Neural progenitor cell (in vitro differentiated cells): ENCODE results near the gene IRS1. TPM values are rescaled to one million over a fixed set of nuclear protein-coding genes. Genes with fewer than 3 reads are reported as not detected.

ENCODE experiments used
- DNase-seq: peaks from one replicate; pipeline ENCODE4 v3.0.0-alpha.2; 2016; ENCODE audit warnings: low spot score
- H2AFZ ChIP-seq: fragments of 200-600 bp; sonication (generic); replicated peaks from 2 replicates; pipeline ENCODE4 v1.6.1; 2016; ENCODE audit warnings: antibody characterized with exemption
- H3F3A ChIP-seq: fragments of 200-600 bp; sonication (generic); 2 replicates; pipeline ENCODE4 v1.6.1; 2016; ENCODE audit warnings: antibody characterized with exemption, low read depth
- H3K27ac ChIP-seq: fragments of 200-600 bp; sonication (generic); 2 replicates; pipeline ENCODE4 v1.5.1; 2016; ENCODE audit warnings: mild to moderate bottlenecking
- H3K27me3 ChIP-seq: fragments of 200-600 bp; sonication (generic); 2 replicates; pipeline ENCODE4 v1.6.1; 2016; ENCODE audit warnings: mild to moderate bottlenecking, moderate library complexity
- H3K36me3 ChIP-seq: fragments of 200-600 bp; sonication (generic); 2 replicates; pipeline ENCODE4 v1.5.1; 2016
- H3K4me1 ChIP-seq: fragments of 200-600 bp; sonication (generic); 2 replicates; pipeline ENCODE4 v1.6.1; 2016; ENCODE audit warnings: mixed run types
- H3K4me2 ChIP-seq: fragments of 200-600 bp; sonication (generic); 2 replicates; pipeline ENCODE4 v1.6.1; 2016
- H3K4me3 ChIP-seq: fragments of 200-600 bp; sonication (generic); 2 replicates; pipeline ENCODE4 v1.5.1; 2016
- H3K79me2 ChIP-seq: fragments of 200-600 bp; sonication (generic); 2 replicates; pipeline ENCODE4 v1.6.1; 2016; ENCODE audit warnings: low read depth
- H3K9ac ChIP-seq: fragments of 200-600 bp; sonication (generic); 2 replicates; pipeline ENCODE4 v1.6.1; 2016
- H3K9me3 ChIP-seq: fragments of 200-600 bp; sonication (generic); 2 replicates; pipeline ENCODE4 v1.5.1; 2016; ENCODE audit warnings: low read depth
- H4K20me1 ChIP-seq: fragments of 200-600 bp; sonication (generic); 2 replicates; pipeline ENCODE4 v1.6.1; 2016; ENCODE audit warnings: low read depth
- H3K27ac Mint-ChIP-seq: 3 replicates; pipeline ENCODE4 v1.8.0; 2021; ENCODE audit warnings: mixed read lengths
- H3K27me3 Mint-ChIP-seq: 2 replicates; pipeline ENCODE4 v1.8.0; 2022; ENCODE audit warnings: low read depth, mild to moderate bottlenecking, inconsistent platforms, moderate library complexity, mixed read lengths; ENCODE audit not compliant: insufficient read depth
- H3K36me3 Mint-ChIP-seq: 3 replicates; pipeline ENCODE4 v1.8.0; 2021; ENCODE audit warnings: mixed read lengths
- H3K4me1 Mint-ChIP-seq: 3 replicates; pipeline ENCODE4 v1.8.0; 2021; ENCODE audit warnings: mixed read lengths
- H3K4me3 Mint-ChIP-seq: 3 replicates; pipeline ENCODE4 v1.8.0; 2021; ENCODE audit warnings: mild to moderate bottlenecking, moderate library complexity, mixed read lengths
- H3K9me3 Mint-ChIP-seq: 3 replicates; pipeline ENCODE4 v1.8.0; 2020; ENCODE audit warnings: mixed read lengths
- EZH2 ChIP-seq: fragments of 200-600 bp; sonication (generic); IDR thresholded peaks from 2 replicates; pipeline ENCODE4 v1.6.1; 2017; ENCODE audit warnings: antibody characterized with exemption, mild to moderate bottlenecking, moderate library complexity
- EZH2phosphoT487 ChIP-seq: fragments of 200-600 bp; sonication (generic); IDR thresholded peaks from 2 replicates; pipeline ENCODE4 v1.6.1; 2017; ENCODE audit warnings: antibody characterized with exemption
- total RNA-seq: library from RNA; depleted of rRNA; stranded (reverse); fragments of >200 nt; gene quantifications from 2 replicates; pipeline ENCODE4 v1.2.3, GENCODE V29; 2015; ENCODE audit warnings: low replicate concordance
- TF ChIP-seq, protein P1 (sequence below): fragments of 200-600 bp; sonication (generic); IDR thresholded peaks from 2 replicates; pipeline ENCODE4 v1.5.1; 2017; ENCODE audit warnings: antibody characterized with exemption, mild to moderate bottlenecking

IRS1 gene
- total RNA-seq, 1 donor from 2014 or later, result 8.4 TPM

DNA sequence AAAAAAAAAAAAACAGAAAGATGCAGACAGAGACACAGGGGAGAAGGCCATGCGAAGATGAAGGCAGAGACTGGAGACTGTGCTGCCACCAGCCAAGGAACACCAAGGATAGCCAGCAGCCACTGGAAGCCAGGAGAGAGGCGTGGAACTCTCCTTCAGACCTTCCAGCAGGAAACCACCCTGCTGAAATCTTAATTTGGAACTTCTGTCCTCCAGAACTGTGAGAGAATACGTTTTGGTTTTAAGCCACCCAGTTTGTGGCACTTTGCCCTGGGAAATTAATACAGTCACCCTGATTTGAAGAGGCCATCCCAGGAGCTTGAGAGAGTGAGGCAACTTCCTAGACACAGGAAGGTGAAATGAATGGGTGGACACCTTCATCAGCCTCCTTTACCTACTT lies 93.7 kb downstream of the IRS1 start:
- H3K9me3 Mint-ChIP-seq, result no peaks in the 10 kb centered on the region
- Histone ChIP-seq H4K20me1 (no peaks in the 10 kb centered on the region), H3K9ac (no peak overlapping the region), H3F3A (no peaks in the 10 kb centered on the region), H3K79me2 (no peaks in the 10 kb centered on the region), H3K9me3 (no peaks in the 10 kb centered on the region), H3K27ac (no peak overlapping the region), H3K36me3 (no peaks in the 10 kb centered on the region), H3K27me3 (no peaks in the 10 kb centered on the region), H2AFZ (no peak overlapping the region), H3K4me2 (no peak overlapping the region), H3K4me3 (no peak overlapping the region), H3K4me1 (no peaks in the 10 kb centered on the region)
- no peak overlapping the region for H3K27ac Mint-ChIP-seq
- no peak for DNase-seq
- TF ChIP-seq, protein P1, sequence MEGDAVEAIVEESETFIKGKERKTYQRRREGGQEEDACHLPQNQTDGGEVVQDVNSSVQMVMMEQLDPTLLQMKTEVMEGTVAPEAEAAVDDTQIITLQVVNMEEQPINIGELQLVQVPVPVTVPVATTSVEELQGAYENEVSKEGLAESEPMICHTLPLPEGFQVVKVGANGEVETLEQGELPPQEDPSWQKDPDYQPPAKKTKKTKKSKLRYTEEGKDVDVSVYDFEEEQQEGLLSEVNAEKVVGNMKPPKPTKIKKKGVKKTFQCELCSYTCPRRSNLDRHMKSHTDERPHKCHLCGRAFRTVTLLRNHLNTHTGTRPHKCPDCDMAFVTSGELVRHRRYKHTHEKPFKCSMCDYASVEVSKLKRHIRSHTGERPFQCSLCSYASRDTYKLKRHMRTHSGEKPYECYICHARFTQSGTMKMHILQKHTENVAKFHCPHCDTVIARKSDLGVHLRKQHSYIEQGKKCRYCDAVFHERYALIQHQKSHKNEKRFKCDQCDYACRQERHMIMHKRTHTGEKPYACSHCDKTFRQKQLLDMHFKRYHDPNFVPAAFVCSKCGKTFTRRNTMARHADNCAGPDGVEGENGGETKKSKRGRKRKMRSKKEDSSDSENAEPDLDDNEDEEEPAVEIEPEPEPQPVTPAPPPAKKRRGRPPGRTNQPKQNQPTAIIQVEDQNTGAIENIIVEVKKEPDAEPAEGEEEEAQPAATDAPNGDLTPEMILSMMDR, result no peak
- TF ChIP-seq EZH2 (no peak), EZH2phosphoT487 (no peak)
- no peaks in the 10 kb centered on the region for H3K36me3 Mint-ChIP-seq
- peaks cover 2% of the 10 kb centered on the region for H3K27me3 Mint-ChIP-seq
- H3K4me3 Mint-ChIP-seq, result no peak overlapping the region
- peaks cover 5% of the 10 kb centered on the region for H3K4me1 Mint-ChIP-seq

DNA sequence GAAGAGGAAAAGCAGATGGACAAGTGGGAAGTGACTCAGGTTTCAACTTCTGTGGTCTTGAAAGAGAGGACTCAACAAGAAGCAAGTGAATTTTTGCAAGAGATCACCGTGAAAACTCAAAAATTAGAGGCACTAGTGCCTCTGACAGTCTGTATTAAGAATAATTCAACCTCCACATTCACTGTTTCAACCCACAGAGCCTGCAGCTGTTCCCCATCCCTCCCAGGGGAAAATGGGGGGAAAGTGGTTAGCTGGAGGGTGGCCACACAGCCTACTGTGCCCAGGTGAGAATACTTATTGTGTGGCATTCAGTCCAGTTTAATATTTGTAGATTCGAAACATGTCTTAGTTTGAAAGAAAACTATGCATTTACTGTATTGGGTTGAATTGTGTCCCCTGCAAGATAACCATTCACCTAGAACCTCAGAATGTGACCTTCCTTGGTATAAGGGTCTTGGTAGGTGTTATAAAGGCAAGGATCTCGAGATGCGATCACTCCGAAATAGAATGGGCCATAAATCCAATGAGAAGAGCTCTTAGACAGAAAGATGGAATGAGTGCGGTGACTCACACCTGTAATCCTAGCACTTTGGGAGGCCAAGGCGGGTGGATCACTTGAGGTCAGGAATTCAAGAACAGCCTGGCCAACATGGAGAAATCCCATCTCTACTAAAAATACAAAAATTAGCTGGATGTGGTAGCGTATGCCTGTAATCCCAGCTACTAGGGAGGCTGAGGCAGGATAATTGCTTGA lies 94.3 kb downstream of the IRS1 start:
- H3K27me3 ChIP-seq, result no peaks in the 10 kb centered on the region
- no peak overlapping the region for H3K27ac Mint-ChIP-seq
- H3K4me3 ChIP-seq, result no peak overlapping the region

DNA sequence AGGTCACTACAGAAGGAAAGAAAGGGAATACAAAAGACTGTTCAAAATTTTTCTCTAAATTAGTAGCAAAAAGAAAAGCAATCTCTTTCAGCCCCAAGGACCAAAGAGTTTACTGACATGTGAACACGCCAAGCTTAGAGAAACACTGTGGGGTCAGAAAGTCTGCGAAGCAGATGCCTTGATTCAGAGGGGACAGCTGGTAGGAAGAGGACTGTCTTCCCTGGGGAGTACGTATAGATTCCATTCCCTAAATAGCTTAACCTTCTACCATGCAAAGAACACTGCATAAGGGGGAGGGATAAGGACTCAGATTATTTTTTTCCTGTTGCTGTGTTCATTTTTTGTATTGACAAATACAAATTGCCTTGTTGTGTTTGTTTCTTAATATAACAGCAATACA lies 96.1 kb downstream of the IRS1 start:
- H3K27me3 Mint-ChIP-seq, result peaks cover 4% of the 10 kb centered on the region
- Histone ChIP-seq H3K36me3 (no peaks in the 10 kb centered on the region), H3K4me2 (no peak overlapping the region), H3K27ac (no peak overlapping the region), H3K27me3 (no peaks in the 10 kb centered on the region), H3K9ac (no peak overlapping the region), H4K20me1 (no peaks in the 10 kb centered on the region), H3K4me1 (no peaks in the 10 kb centered on the region), H3K9me3 (no peaks in the 10 kb centered on the region), H3F3A (no peaks in the 10 kb centered on the region), H3K79me2 (no peaks in the 10 kb centered on the region), H2AFZ (no peak overlapping the region), H3K4me3 (no peak overlapping the region)
- no peak overlapping the region for H3K4me3 Mint-ChIP-seq
- no peak overlapping the region for H3K27ac Mint-ChIP-seq
- peaks cover 5% of the 10 kb centered on the region for H3K4me1 Mint-ChIP-seq
- DNase-seq, result no peak
- no peaks in the 10 kb centered on the region for H3K36me3 Mint-ChIP-seq
- no peaks in the 10 kb centered on the region for H3K9me3 Mint-ChIP-seq
- TF ChIP-seq, protein P1, result no peak
- no peak for TF ChIP-seq EZH2phosphoT487
- TF ChIP-seq EZH2, result no peak

More for the DNA sequence above, 94.3 kb downstream of the IRS1 start:
- Histone ChIP-seq H3K4me1 (no peaks in the 10 kb centered on the region), H3F3A (no peaks in the 10 kb centered on the region), H2AFZ (no peak overlapping the region), H3K36me3 (no peaks in the 10 kb centered on the region), H3K79me2 (no peaks in the 10 kb centered on the region), H3K9me3 (no peaks in the 10 kb centered on the region), H3K27ac (no peak overlapping the region), H3K4me2 (no peak overlapping the region), H3K9ac (no peak overlapping the region), H4K20me1 (no peaks in the 10 kb centered on the region)
- TF ChIP-seq, protein P1, result no peak
- no peak for TF ChIP-seq EZH2
- no peak for TF ChIP-seq EZH2phosphoT487
- Mint-ChIP-seq H3K36me3 (no peaks in the 10 kb centered on the region), H3K27me3 (peaks cover 2% of the 10 kb centered on the region), H3K9me3 (no peaks in the 10 kb centered on the region), H3K4me1 (peaks cover 5% of the 10 kb centered on the region), H3K4me3 (no peak overlapping the region)
- DNase-seq, result no peak
